ENCODE measurements around the gene IFITM10.
A peak's percentile ranks its signal among the peaks of the same experiment; 100 is the strongest.

IFITM10 gene

GRCh38 chr11:1701091-1701807 is 49.1 kb downstream of the IFITM10 start:
- no peak overlapping the region for H3K27ac ChIP-seq (ENCODE audit: extremely low read depth, low read depth, low read length)
- no peak for TF ChIP-seq ZNF404 (tag by site-specific recombination; IDR thresholded peaks at IDR 0.05)
- no peak for TF ChIP-seq YY2 (tag by site-specific recombination; IDR thresholded peaks at IDR 0.05)
- no peak for TF ChIP-seq ZIC2 (tag by site-specific recombination; IDR thresholded peaks at IDR 0.05)
- TF ChIP-seq ZNF426 (tag by site-specific recombination; IDR thresholded peaks at IDR 0.05), result no peak
- peak; percentile 36 for TF ChIP-seq EGR2 (tag by site-specific recombination; IDR thresholded peaks at IDR 0.05; ENCODE audit: low read depth)
- TF ChIP-seq ZFHX2 (tag by site-specific recombination; conservative IDR thresholded peaks at IDR 0.05), result peak; percentile 30
- no peak for TF ChIP-seq ZNF610 (tag by site-specific recombination; IDR thresholded peaks at IDR 0.05; ENCODE audit: borderline replicate concordance)
- no peak for TF ChIP-seq ZNF513 (tag by site-specific recombination; IDR thresholded peaks at IDR 0.05)
- TF ChIP-seq MYNN (tag by site-specific recombination; IDR thresholded peaks at IDR 0.05; ENCODE audit: borderline replicate concordance), result no peak
- no peak for TF ChIP-seq ZNF48 (tag by site-specific recombination; IDR thresholded peaks at IDR 0.05)
- no peak for TF ChIP-seq ZFP69B (tag by site-specific recombination; IDR thresholded peaks at IDR 0.05)
- no peak for TF ChIP-seq ZNF560 (tag by site-specific recombination; IDR thresholded peaks at IDR 0.05; ENCODE audit: borderline replicate concordance)
- no peaks in the 10 kb centered on the region for H3K9me3 ChIP-seq (ENCODE audit: control insufficient read depth, insufficient read depth, low read depth, low read length)
- H3K4me1 ChIP-seq (ENCODE audit: control insufficient read depth, insufficient read depth, low read length), result no peaks in the 10 kb centered on the region
- H3K4me3 ChIP-seq (ENCODE audit: low read depth, low read length), result no peak overlapping the region
- H3K36me3 ChIP-seq (ENCODE audit: control insufficient read depth in 2 of 2, insufficient read depth in 1 of 2, low read length in 2 of 2), result no peaks in the 10 kb centered on the region
- CTCF ChIA-PET, result interaction anchor here (0.6 to 6.2 kb wide), 8 partner anchors 8 to 831 kb away, joined by 3 to 38 read pairs (median 3); partner anchors contain the start of gene SYT8
- POLR2A ChIA-PET, result no interaction called here

- CTCF ChIA-PET, result interaction anchor here (1.4 to 6.2 kb wide), 2 partner anchors 60 to 133 kb away, joined by 3 to 38 read pairs; partner anchors contain the start of gene SYT8
- Histone ChIP-seq H3K27ac (ENCODE audit: extremely low read depth, low read depth, low read length) (no peak overlapping the region), H3K4me3 (ENCODE audit: low read depth, low read length) (no peak overlapping the region), H3K4me1 (ENCODE audit: control insufficient read depth, insufficient read depth, low read length) (no peaks in the 10 kb centered on the region), H3K9me3 (ENCODE audit: control insufficient read depth, insufficient read depth, low read depth, low read length) (no peaks in the 10 kb centered on the region), H3K36me3 (ENCODE audit: control insufficient read depth in 2 of 2, insufficient read depth in 1 of 2, low read length in 2 of 2) (no peaks in the 10 kb centered on the region)
- POLR2A ChIA-PET, result no interaction called here
- TF ChIP-seq KLF7 (tag by site-specific recombination; IDR thresholded peaks at IDR 0.05; ENCODE audit: borderline replicate concordance) (no peak), MZF1 (tag by site-specific recombination; IDR thresholded peaks at IDR 0.05; ENCODE audit: borderline replicate concordance) (no peak), ZNF157 (tag by site-specific recombination; IDR thresholded peaks at IDR 0.05) (no peak), ZNF704 (tag by site-specific recombination; IDR thresholded peaks at IDR 0.05) (no peak), ZBTB11 (tag by site-specific recombination; conservative IDR thresholded peaks at IDR 0.05; ENCODE audit: low read depth) (no peak)
Measured at GRCh38 chr11:1699771-1700170, 50.6 kb downstream of the IFITM10 start.

Measured in HEK293 (cell line).